Measurements from ENCODE around the gene RPRD1A. TPM values are rescaled to one million over a fixed set of nuclear protein-coding genes. Genes with fewer than 3 reads are reported as not detected.

Gene RPRD1A
- total RNA-seq, 2 donors from 2014 or later, result 43.0 to 43.1 TPM

DNA sequence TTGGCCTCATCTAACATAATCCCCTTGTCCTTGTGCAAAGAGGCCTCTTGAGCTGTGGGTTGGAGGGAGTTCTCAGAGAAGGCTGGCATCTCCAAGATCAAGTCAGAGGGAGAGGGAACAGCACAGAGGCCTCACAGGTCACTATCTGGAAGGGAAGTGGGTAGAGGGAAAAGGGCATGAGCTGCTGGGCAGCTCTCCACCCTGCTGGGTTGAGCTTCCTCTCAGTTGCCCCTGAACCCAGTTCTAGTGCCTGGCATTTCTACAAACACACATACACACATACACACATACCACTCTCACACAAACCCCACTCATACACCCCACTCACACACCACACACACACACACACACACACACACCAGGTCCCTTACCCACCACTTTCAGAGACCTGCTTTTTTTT lies 125.2 kb downstream of the RPRD1A start:
- DNase-seq, result no peak
- ATAC-seq, result no peak
- intact Hi-C loops (cut with DNase I), result no loop called here

DNA sequence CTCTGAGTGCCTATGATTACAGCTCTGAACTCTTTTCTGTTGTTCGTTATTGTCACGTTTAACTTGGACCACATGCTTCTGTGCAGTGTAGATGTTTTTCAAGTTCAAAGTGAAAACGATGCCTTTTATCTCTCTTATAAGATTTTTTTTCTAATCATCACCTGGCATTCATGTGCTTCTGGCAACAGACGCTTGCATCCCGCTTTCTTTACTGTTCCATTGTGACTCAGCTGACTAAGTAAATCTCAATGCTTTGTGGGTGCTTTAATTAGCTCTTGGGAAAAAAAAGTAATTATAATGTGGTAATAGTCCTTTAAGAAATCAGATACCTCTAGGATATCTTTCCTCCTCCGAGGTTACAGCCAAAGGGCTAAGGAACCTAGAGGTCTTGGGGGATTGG lies 126.1 kb downstream of the RPRD1A start:
- intact Hi-C loops (cut with DNase I), result no loop called here
- ATAC-seq (no peak), DNase-seq (no peak)

Other genes with a start within 250 kb of the RPRD1A start
- 10 to 100 TPM; 17.6 to 19.3 TPM for gene SLC39A6, start 61.8 kb upstream of the RPRD1A start, total RNA-seq
- 10 to 100 TPM; 41.4 to 55.7 TPM for gene ELP2, start 62.3 kb upstream of the RPRD1A start, total RNA-seq
- gene MOCOS, start 119.9 kb upstream of the RPRD1A start, total RNA-seq, result 1 to 10 TPM in 1 of 2 donors, under 1 TPM in 1; 0.97 to 1.4 TPM
- gene FHOD3, start 230.2 kb upstream of the RPRD1A start, total RNA-seq, result 100 to 1,000 TPM; 117 to 119 TPM

Data from left cardiac atrium (tissue), 4 donors.